GM18505 (cell line): ENCODE measurements around the gene FATE1.

Experiments
- ATAC-seq: cut with Tn5 transposase; IDR thresholded peaks from one replicate; pipeline ENCODE4 v1.9.1; 2021; ENCODE audit not compliant: unreplicated experiment
- POLR2A ChIP-seq: IDR thresholded peaks from 4 replicates; pipeline ENCODE4 v1.6.1; 2011; ENCODE audit warnings: borderline replicate concordance; ENCODE audit not compliant: insufficient read depth, insufficient read length; ENCODE audit errors: extremely low read depth

FATE1 gene

GRCh38 chrX:151723156-151723760 lies 7.4 kb downstream of the FATE1 start:
- ATAC-seq, result no peak
- no peak for TF ChIP-seq POLR2A

GRCh38 chrX:151724563-151725337 lies 8.9 kb downstream of the FATE1 start:
- no peak for ATAC-seq
- no peak for TF ChIP-seq POLR2A

GRCh38 chrX:151725338-151725614 lies 9.4 kb downstream of the FATE1 start:
- TF ChIP-seq POLR2A, result no peak
- no peak for ATAC-seq

GRCh38 chrX:151726751-151727150 lies 10.9 kb downstream of the FATE1 start:
- no peak for ATAC-seq
- no peak for TF ChIP-seq POLR2A

- ATAC-seq, result no peak
- TF ChIP-seq POLR2A, result no peak
Measured at GRCh38 chrX:151727346-151727745, 11.5 kb downstream of the FATE1 start.

GRCh38 chrX:151729056-151729725 lies 13.4 kb downstream of the FATE1 start:
- TF ChIP-seq POLR2A, result no peak

GRCh38 chrX:151734446-151734845 lies 18.6 kb downstream of the FATE1 start, which contains the start of gene CNGA2:
TSS of gene CNGA2 (plus strand) at chrX:151734746. CDS start at chrX:151738484, 3,738 bp downstream.
- no peak for TF ChIP-seq POLR2A
- ATAC-seq, result no peak

More at GRCh38 chrX:151729056-151729725, 13.4 kb downstream of the FATE1 start:
- ATAC-seq, result no peak

GRCh38 chrX:151735219-151735618 lies 19.4 kb downstream of the FATE1 start:
- no peak for ATAC-seq
- no peak for TF ChIP-seq POLR2A

- ATAC-seq, result no peak
- TF ChIP-seq POLR2A, result no peak
Measured at GRCh38 chrX:151736685-151737084, 20.9 kb downstream of the FATE1 start.

- TF ChIP-seq POLR2A, result no peak
- ATAC-seq, result no peak
Measured at GRCh38 chrX:151737494-151737893, 21.7 kb downstream of the FATE1 start.

GRCh38 chrX:151738751-151739150 lies 22.9 kb downstream of the FATE1 start:
- TF ChIP-seq POLR2A, result no peak
- ATAC-seq, result no peak

GRCh38 chrX:151741606-151742005 lies 25.8 kb downstream of the FATE1 start:
- no peak for TF ChIP-seq POLR2A
- no peak for ATAC-seq

- TF ChIP-seq POLR2A, result no peak
- no peak for ATAC-seq
Measured at GRCh38 chrX:151742311-151742710, 26.5 kb downstream of the FATE1 start.
